Left lung (tissue), 10 donors: ENCODE results near the gene NPDC1. TPM values are rescaled to one million over a fixed set of nuclear protein-coding genes. Genes with fewer than 3 reads are reported as not detected.

Experiments
- ATAC-seq: fragments of 200-7000 bp; cut with Tn5 transposase; one replicate; pipeline ENCODE4 v1.9.1; 2020; ENCODE audit warnings: moderate library complexity
- DNase-seq, 4 donors: peaks; one replicate each; pipeline ENCODE4 v3.0.0-alpha.2; 2013 to 2020
- H3K27ac ChIP-seq, 2 donors: fragments of 200-600 bp; sonication (generic) in 1 of 2; one replicate each; pipeline versions ENCODE4 v1.5.0 to v1.8.0; 2020 to 2021
- H3K27me3 ChIP-seq, 2 donors: fragments of 200-600 bp; sonication (generic) in 1 of 2; one replicate each; pipeline versions ENCODE4 v1.5.0 to v1.8.0; 2020 to 2021
- H3K36me3 ChIP-seq, 2 donors: fragments of 200-600 bp; sonication (generic) in 1 of 2; one replicate each; pipeline versions ENCODE4 v1.5.0 to v1.8.0; 2020 to 2021
- H3K4me1 ChIP-seq, 2 donors: fragments of 200-600 bp; one replicate each; pipeline ENCODE4 v1.8.0; 2021
- H3K4me3 ChIP-seq, 2 donors: fragments of 200-600 bp; sonication (generic) in 1 of 2; one replicate each; pipeline versions ENCODE4 v1.5.0 to v1.8.0; 2020 to 2021; ENCODE audit warnings: mild to moderate bottlenecking in 1 of 2
- H3K9me3 ChIP-seq, 2 donors: fragments of 200-600 bp; sonication (generic) in 1 of 2; one replicate each; pipeline versions ENCODE4 v1.5.0 to v1.8.0; 2020 to 2021
- CTCF ChIP-seq, 2 donors: fragments of 200-600 bp; sonication (generic) in 1 of 2; IDR thresholded peaks; one replicate each; pipeline versions ENCODE4 v1.5.0 to v1.8.0; 2021; ENCODE audit warnings: antibody characterized with exemption in 2 of 2
- intact Hi-C, 2 donors: fragments of 100-400 bp; cut with DNase I; formaldehyde crosslinking; loops; one replicate each; pipeline versions ENCODE4 v1.11.2 to v1.14.2; 2022
- polyA plus RNA-seq, 6 donors: library from polyadenylated mRNA; unstranded; fragments of 120-200 nt; gene quantifications; one replicate each; pipeline ENCODE4 v1.2.1, GENCODE V29; 2013; ENCODE audit not compliant: insufficient read length in 6 of 6
- total RNA-seq, 2 donors: library from RNA; stranded (reverse); fragmentation: NEBNext Ultra II Directional; extraction: Animal tissue kit (Norgen Biotek cat#: 25700); gene quantifications; one replicate each; pipeline ENCODE4 v1.2.1, GENCODE V29; 2021
- donor health status: DM: no; HTN: yes; CAD: no.
- donor health status: DM: no; HTN: no; CAD: no.

The NPDC1 gene
- total and polyA plus RNA-seq, 8 donors, result 24.4 to 105 (median 31.7) TPM

- no peak overlapping the region for H3K4me3 ChIP-seq
- ATAC-seq, result no peak
- peaks cover 0 to 75% of the 10 kb centered on the region in 2 donors for H3K36me3 ChIP-seq
- no peak for DNase-seq
- H3K27ac ChIP-seq, result no peak overlapping the region
- no peaks in the 10 kb centered on the region for H3K4me1 ChIP-seq
- no peaks in the 10 kb centered on the region for H3K27me3 ChIP-seq
- intact Hi-C loops, result no loop called here
- H3K9me3 ChIP-seq, result no peaks in the 10 kb centered on the region
- no peak for TF ChIP-seq CTCF (IDR thresholded peaks at IDR 0.05)
These were observed 30.4 kb downstream of the NPDC1 start for GRCh38 chr9:137015540-137015930.

- DNase-seq, result no peak
- no peak for ATAC-seq
- no peak overlapping the region for H3K27ac ChIP-seq
- H3K4me3 ChIP-seq, result no peak overlapping the region
- no peaks in the 10 kb centered on the region for H3K4me1 ChIP-seq
- H3K9me3 ChIP-seq, result no peaks in the 10 kb centered on the region
- H3K27me3 ChIP-seq, result no peaks in the 10 kb centered on the region
- TF ChIP-seq CTCF (IDR thresholded peaks at IDR 0.05), result no peak
- H3K36me3 ChIP-seq, result peaks cover 0 to 77% of the 10 kb centered on the region in 2 donors
- intact Hi-C loops, result no loop called here
These were observed 31.0 kb downstream of the NPDC1 start for GRCh38 chr9:137014776-137015539.

- ATAC-seq (no peak), DNase-seq (no peak)
- no peak overlapping the region for H3K27ac ChIP-seq
- no peaks in the 10 kb centered on the region for H3K27me3 ChIP-seq
- H3K9me3 ChIP-seq, result no peaks in the 10 kb centered on the region
- intact Hi-C loops, result no loop called here
- H3K4me3 ChIP-seq, result no peak overlapping the region
- H3K4me1 ChIP-seq, result no peaks in the 10 kb centered on the region
- H3K36me3 ChIP-seq, result peaks cover 0 to 84% of the 10 kb centered on the region in 2 donors
- no peak for TF ChIP-seq CTCF (IDR thresholded peaks at IDR 0.05)
These were observed 31.8 kb downstream of the NPDC1 start for GRCh38 chr9:137014166-137014565.

- H3K9me3 ChIP-seq, result no peaks in the 10 kb centered on the region
These were observed 32.4 kb downstream of the NPDC1 start for GRCh38 chr9:137013571-137013940.

More at GRCh38 chr9:137013571-137013940, 32.4 kb downstream of the NPDC1 start:
- H3K4me3 ChIP-seq, result no peak overlapping the region
- intact Hi-C loops, result no loop called here
- H3K27me3 ChIP-seq, result no peaks in the 10 kb centered on the region
- no peak overlapping the region for H3K27ac ChIP-seq
- H3K4me1 ChIP-seq, result no peaks in the 10 kb centered on the region
- no peak for TF ChIP-seq CTCF (IDR thresholded peaks at IDR 0.05)
- ATAC-seq (no peak), DNase-seq (no peak)
- H3K36me3 ChIP-seq, result peaks cover 0 to 83% of the 10 kb centered on the region in 2 donors
